Karpas-422 (cell line): Measurements from ENCODE around the gene ARMH1. TPM values are rescaled to one million over a fixed set of nuclear protein-coding genes. Genes with fewer than 3 reads are reported as not detected.

ENCODE experiments used
- DNase-seq: peaks from one replicate; pipeline ENCODE4 v3.0.0-alpha.2; 2015
- H2AFZ ChIP-seq: fragments of 200-600 bp; sonication (generic); 2 replicates; pipeline ENCODE4 v1.6.1; 2014; ENCODE audit warnings: antibody characterized with exemption, low read length, mixed read lengths
- H3K27ac ChIP-seq: fragments of 200-600 bp; sonication (generic); 2 replicates; pipeline ENCODE4 v1.5.1; 2014; ENCODE audit warnings: mild to moderate bottlenecking, low read length, moderate library complexity
- H3K27me3 ChIP-seq: fragments of 200-600 bp; sonication (generic); 2 replicates; pipeline ENCODE4 v1.6.1; 2014; ENCODE audit warnings: low read length, mixed read lengths
- H3K36me3 ChIP-seq: fragments of 200-600 bp; sonication (generic); 2 replicates; pipeline ENCODE4 v1.6.1; 2014; ENCODE audit warnings: low read length, mixed read lengths; ENCODE audit not compliant: insufficient read depth
- H3K4me1 ChIP-seq: fragments of 200-600 bp; sonication (generic); 2 replicates; pipeline ENCODE4 v1.6.1; 2014; ENCODE audit warnings: mild to moderate bottlenecking, low read length, mixed read lengths
- H3K4me2 ChIP-seq: fragments of 200-600 bp; sonication (generic); 2 replicates; pipeline ENCODE4 v1.6.1; 2014; ENCODE audit warnings: low read length, low read depth, mild to moderate bottlenecking; ENCODE audit not compliant: poor library complexity, severe bottlenecking
- H3K4me3 ChIP-seq: fragments of 200-600 bp; sonication (generic); 2 replicates; pipeline ENCODE4 v1.5.1; 2014; ENCODE audit warnings: mild to moderate bottlenecking, antibody characterized with exemption, low read length, mixed read lengths
- H3K79me2 ChIP-seq: fragments of 200-600 bp; sonication (generic); 2 replicates; pipeline ENCODE4 v1.6.1; 2014; ENCODE audit warnings: mild to moderate bottlenecking, low read length, mixed read lengths
- H3K9ac ChIP-seq: fragments of 200-600 bp; sonication (generic); 2 replicates; pipeline ENCODE4 v1.6.0; 2014; ENCODE audit warnings: low read length
- H3K9me2 ChIP-seq: fragments of 200-600 bp; sonication (generic), shearing (Covaris generic); replicated peaks from 2 replicates; pipeline ENCODE4 v1.6.0; 2014; ENCODE audit warnings: mild to moderate bottlenecking, low read length, moderate library complexity; ENCODE audit not compliant: insufficient read depth
- H3K9me3 ChIP-seq: fragments of 300-700, 200-600 bp; sonication (generic); 2 replicates; pipeline ENCODE4 v1.6.1; 2014; ENCODE audit warnings: low read length, mixed read lengths
- H4K20me1 ChIP-seq: fragments of 200-600 bp; sonication (generic); 2 replicates; pipeline ENCODE4 v1.6.1; 2014; ENCODE audit warnings: mild to moderate bottlenecking, antibody characterized with exemption, low read length, low read depth; ENCODE audit not compliant: insufficient read depth
- total RNA-seq: library from RNA; depleted of rRNA; stranded (reverse); fragments of >200 nt; shearing (Covaris generic); gene quantifications from 2 replicates; pipeline ENCODE4 v1.2.3, GENCODE V29; 2014; ENCODE audit warnings: low replicate concordance

ARMH1 gene
- total RNA-seq, 1 experiment from 2014 or later: 7.7 TPM

DNA sequence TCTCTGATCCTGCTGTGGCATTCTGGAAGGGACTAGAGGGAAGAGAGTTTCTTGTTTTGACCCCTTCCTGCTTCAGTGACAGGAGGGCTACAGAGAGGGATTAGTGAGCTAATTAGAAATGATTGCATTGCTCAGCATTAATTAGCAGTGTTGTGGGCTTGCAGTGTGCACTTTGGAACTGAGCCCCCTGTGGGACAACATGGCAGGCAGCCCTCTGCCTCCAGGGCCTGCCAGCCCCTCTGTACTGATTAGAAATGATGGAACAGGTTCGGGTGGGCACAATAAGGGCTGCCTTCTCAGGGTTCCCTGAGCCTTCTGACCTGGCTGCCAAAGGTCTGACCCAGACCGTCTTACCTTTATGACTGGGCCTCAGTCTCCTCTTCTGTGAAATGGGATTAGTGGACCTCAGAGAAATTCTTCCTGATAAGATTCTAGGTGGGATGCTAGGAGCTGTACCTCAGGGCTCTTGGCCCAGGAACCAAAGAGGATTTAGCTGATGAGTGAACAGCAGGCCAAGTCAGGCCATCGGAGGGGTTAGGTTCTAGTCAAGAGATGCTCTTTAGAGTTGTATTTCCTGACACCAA, 39.8 kb upstream of the ARMH1 start:
- H3K27ac ChIP-seq: no peak overlapping the region
- H3K4me2 ChIP-seq: no peak overlapping the region
- no peaks in the 10 kb centered on the region for H3K9me2 ChIP-seq
- peaks cover 24% of the 10 kb centered on the region; the same call in 1 of the 2 replicates for H3K36me3 ChIP-seq
- DNase-seq: no peak
- no peaks in the 10 kb centered on the region for H3K27me3 ChIP-seq
- 0 out of 2 replicates have a peak overlapping the region, but pooled peaks have one; percentile 89 for H3K9ac ChIP-seq
- H2AFZ ChIP-seq: no peak overlapping the region
- H3K4me3 ChIP-seq: no peak overlapping the region
- H3K9me3 ChIP-seq: no peaks in the 10 kb centered on the region
- H3K4me1 ChIP-seq: peaks cover 31% of the 10 kb centered on the region
- H4K20me1 ChIP-seq: no peaks in the 10 kb centered on the region
- H3K79me2 ChIP-seq: peaks cover 36% of the 10 kb centered on the region

DNA sequence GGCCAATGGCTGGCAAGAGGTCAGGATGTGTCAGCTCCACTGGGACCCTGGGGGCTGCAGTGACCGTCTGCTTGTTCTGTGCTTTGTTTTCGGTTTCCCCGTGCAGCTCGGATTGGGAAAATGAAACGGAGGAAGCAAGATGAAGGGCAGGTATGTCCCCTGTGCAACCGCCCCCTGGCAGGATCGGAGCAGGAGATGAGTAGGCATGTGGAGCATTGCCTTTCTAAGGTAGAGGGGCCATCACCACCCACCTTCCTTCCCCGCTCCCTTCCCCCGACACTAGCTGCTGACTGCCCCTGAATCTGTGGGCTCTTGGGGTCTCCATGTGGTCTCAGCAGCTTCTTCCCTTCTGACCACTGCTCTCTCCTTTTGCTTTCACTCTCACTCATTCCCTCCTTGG, 39.1 kb upstream of the ARMH1 start:
- peaks cover 24% of the 10 kb centered on the region; the same call in 1 of the 2 replicates for H3K36me3 ChIP-seq
- no peak overlapping the region for H2AFZ ChIP-seq
- H3K27ac ChIP-seq: no peak overlapping the region
- H3K9me2 ChIP-seq: no peaks in the 10 kb centered on the region
- H3K79me2 ChIP-seq: peaks cover 36% of the 10 kb centered on the region
- H3K9ac ChIP-seq: no peak overlapping the region
- H4K20me1 ChIP-seq: no peaks in the 10 kb centered on the region
- no peaks in the 10 kb centered on the region for H3K9me3 ChIP-seq
- no peaks in the 10 kb centered on the region for H3K27me3 ChIP-seq
- DNase-seq: no peak
- H3K4me1 ChIP-seq: peaks cover 31% of the 10 kb centered on the region
- no peak overlapping the region for H3K4me2 ChIP-seq
- H3K4me3 ChIP-seq: no peak overlapping the region

DNA sequence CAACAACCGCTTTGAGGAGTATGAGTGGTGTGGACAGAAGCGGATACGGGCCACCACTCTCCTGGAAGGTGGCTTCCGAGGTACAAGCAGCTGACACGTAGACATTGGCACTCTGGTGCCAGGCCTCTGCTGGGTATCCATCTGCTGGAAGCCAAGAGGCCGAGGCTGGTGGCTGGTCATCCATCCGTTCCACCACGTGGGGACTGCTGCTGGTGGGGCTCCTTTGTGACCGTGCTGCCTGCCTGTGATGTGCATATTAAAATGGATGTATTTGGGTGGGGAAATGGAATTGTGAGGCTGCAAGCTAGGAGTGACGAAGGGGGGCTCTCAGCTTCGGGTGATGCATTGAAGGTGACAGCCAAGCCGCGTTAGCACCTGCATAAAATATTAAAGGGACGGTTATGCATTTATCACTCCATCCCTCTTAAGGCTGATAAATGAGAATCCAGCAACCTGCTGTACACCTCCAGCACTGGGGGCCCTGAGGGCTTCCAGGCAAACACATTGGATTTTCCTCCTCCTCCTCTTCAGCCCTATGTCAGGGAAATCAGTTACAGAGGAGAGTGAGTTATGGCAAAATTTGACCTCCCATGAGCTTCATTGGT, 38.3 kb upstream of the ARMH1 start:
- H2AFZ ChIP-seq: no peak overlapping the region
- peaks cover 24% of the 10 kb centered on the region; the same call in 1 of the 2 replicates for H3K36me3 ChIP-seq
- H3K4me1 ChIP-seq: peaks cover 27% of the 10 kb centered on the region
- H3K9me2 ChIP-seq: no peaks in the 10 kb centered on the region
- DNase-seq: no peak
- peaks cover 36% of the 10 kb centered on the region for H3K79me2 ChIP-seq
- no peaks in the 10 kb centered on the region for H3K9me3 ChIP-seq
- no peak overlapping the region for H3K9ac ChIP-seq
- no peak overlapping the region for H3K4me3 ChIP-seq
- no peak overlapping the region for H3K4me2 ChIP-seq
- H4K20me1 ChIP-seq: no peaks in the 10 kb centered on the region
- no peak overlapping the region for H3K27ac ChIP-seq
- no peaks in the 10 kb centered on the region for H3K27me3 ChIP-seq

- Histone ChIP-seq H2AFZ (no peak overlapping the region), H3K9me2 (no peaks in the 10 kb centered on the region), H3K27ac (no peak overlapping the region), H3K36me3 (peaks cover 24% of the 10 kb centered on the region; the same call in 1 of the 2 replicates), H3K9ac (no peak overlapping the region), H3K4me1 (peaks cover 23% of the 10 kb centered on the region), H3K79me2 (peaks cover 36% of the 10 kb centered on the region), H3K9me3 (no peaks in the 10 kb centered on the region), H3K4me2 (no peak overlapping the region), H3K27me3 (no peaks in the 10 kb centered on the region), H3K4me3 (no peak overlapping the region), H4K20me1 (no peaks in the 10 kb centered on the region)
- no peak for DNase-seq
Measured at GRCh38 chr1:44636688-44637598, 37.6 kb upstream of the ARMH1 start.

GRCh38 chr1:44637702-44638411, 36.7 kb upstream of the ARMH1 start:
- Histone ChIP-seq H3K9ac (no peak overlapping the region), H4K20me1 (no peaks in the 10 kb centered on the region), H3K4me2 (no peak overlapping the region), H3K27me3 (no peaks in the 10 kb centered on the region), H3K4me1 (peaks cover 21% of the 10 kb centered on the region), H3K27ac (no peak overlapping the region), H3K36me3 (peaks cover 24% of the 10 kb centered on the region; the same call in 1 of the 2 replicates), H3K4me3 (no peak overlapping the region), H3K9me2 (no peaks in the 10 kb centered on the region), H3K9me3 (no peaks in the 10 kb centered on the region), H3K79me2 (peaks cover 30% of the 10 kb centered on the region), H2AFZ (no peak overlapping the region)
- no peak for DNase-seq

- no peak overlapping the region for H2AFZ ChIP-seq
- DNase-seq: no peak
- no peaks in the 10 kb centered on the region for H3K9me3 ChIP-seq
- H3K79me2 ChIP-seq: peaks cover 6% of the 10 kb centered on the region
- no peak overlapping the region for H3K4me2 ChIP-seq
- no peaks in the 10 kb centered on the region for H3K27me3 ChIP-seq
- peaks cover 19% of the 10 kb centered on the region for H3K36me3 ChIP-seq
- H3K4me1 ChIP-seq: 0 out of 2 replicates have a peak, but pooled peaks cover 4% of the 10 kb centered on the region
- H3K9me2 ChIP-seq: no peaks in the 10 kb centered on the region
- no peak overlapping the region for H3K9ac ChIP-seq
- H3K4me3 ChIP-seq: no peak overlapping the region
- no peaks in the 10 kb centered on the region for H4K20me1 ChIP-seq
- H3K27ac ChIP-seq: no peak overlapping the region
Measured at GRCh38 chr1:44640200-44640853, 34.2 kb upstream of the ARMH1 start.

DNA sequence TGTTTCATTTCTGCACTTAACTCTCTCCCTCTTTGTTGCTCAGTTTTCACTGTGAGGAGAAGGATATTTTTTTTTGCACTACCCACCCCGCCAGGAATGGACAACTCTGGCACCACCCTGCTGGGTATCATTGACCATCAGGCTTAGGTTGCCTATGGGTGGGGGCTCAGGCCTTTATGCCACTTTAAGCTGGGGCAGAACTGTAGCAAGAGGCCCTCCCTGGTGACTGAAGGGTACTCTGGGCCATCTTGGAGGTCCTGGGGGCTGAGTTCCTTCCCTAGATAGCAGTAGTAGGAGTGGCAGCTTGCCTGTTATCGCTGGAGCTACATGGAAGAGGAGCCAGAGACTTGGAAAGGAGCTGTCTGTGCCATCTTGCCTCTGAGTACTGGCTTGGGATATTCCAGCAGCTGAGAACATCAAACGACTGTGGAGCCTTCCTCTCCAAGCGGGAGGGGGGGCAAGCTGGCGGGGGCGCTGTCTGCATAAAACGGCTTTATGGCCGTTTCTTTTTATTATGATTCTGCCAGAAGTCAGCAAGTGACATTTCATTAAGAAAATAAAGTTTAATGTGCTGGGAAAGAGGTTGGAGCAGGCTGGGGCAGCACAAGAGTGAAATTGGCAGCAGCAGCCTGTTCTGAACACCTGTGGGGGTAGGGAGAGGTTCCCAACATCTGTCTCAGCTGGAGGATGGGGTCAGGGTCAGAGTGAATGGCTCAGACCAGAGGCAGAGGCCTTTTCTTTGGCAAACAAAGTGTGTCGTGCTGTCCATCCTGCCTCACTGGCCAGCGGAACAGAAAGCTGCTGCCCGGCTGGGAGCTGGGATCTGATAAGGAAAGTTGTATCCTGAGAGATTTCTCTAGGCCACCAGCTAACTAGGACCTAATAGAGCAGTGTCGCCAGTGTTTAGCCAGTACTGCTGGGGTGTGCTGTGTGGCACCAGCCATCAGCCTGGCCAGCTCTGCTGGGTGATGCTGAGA, 33.1 kb upstream of the ARMH1 start:
- Histone ChIP-seq H3K36me3 (peaks cover 13% of the 10 kb centered on the region), H3K4me2 (no peak overlapping the region), H3K27ac (no peak overlapping the region), H3K79me2 (peaks cover 2% of the 10 kb centered on the region; the same call in 1 of the 2 replicates), H3K27me3 (no peaks in the 10 kb centered on the region), H3K9me2 (no peaks in the 10 kb centered on the region), H3K9me3 (no peaks in the 10 kb centered on the region), H3K4me3 (no peak overlapping the region), H4K20me1 (no peaks in the 10 kb centered on the region), H2AFZ (no peak overlapping the region), H3K4me1 (no peaks in the 10 kb centered on the region), H3K9ac (no peak overlapping the region)
- no peak for DNase-seq
